ENCODE data around the gene HNRNPA1L2.
A peak's percentile ranks its signal among the peaks of the same experiment; 100 is the strongest.

HNRNPA1L2 gene

DNA sequence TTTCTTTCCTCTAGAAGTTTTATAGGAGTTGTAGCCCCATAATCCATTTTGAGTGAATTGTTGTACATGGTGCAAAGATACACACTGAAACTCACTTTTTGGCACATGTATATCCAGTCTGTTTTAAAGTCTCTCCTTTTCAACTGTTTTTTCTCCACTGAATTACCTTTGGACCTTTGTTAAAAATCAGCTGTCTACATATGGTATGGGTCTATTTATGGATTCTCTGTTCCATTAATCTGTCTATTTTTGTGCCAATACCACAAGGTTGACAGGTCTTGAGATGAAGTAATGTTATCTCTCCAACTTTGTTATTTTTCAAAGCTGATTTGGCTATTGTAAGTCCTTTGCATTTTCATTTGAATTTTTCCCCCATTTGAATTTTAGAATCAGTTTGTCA lies 4.7 kb downstream of the HNRNPA1L2 start:
- H3K4me3 ChIP-seq = no peak overlapping the region
- TF ChIP-seq, protein P1, sequence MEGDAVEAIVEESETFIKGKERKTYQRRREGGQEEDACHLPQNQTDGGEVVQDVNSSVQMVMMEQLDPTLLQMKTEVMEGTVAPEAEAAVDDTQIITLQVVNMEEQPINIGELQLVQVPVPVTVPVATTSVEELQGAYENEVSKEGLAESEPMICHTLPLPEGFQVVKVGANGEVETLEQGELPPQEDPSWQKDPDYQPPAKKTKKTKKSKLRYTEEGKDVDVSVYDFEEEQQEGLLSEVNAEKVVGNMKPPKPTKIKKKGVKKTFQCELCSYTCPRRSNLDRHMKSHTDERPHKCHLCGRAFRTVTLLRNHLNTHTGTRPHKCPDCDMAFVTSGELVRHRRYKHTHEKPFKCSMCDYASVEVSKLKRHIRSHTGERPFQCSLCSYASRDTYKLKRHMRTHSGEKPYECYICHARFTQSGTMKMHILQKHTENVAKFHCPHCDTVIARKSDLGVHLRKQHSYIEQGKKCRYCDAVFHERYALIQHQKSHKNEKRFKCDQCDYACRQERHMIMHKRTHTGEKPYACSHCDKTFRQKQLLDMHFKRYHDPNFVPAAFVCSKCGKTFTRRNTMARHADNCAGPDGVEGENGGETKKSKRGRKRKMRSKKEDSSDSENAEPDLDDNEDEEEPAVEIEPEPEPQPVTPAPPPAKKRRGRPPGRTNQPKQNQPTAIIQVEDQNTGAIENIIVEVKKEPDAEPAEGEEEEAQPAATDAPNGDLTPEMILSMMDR (IDR thresholded peaks at IDR 0.05) = no peak
- no peak for DNase-seq (ENCODE audit: low spot score)
- no peak overlapping the region for H3K27ac ChIP-seq

DNA sequence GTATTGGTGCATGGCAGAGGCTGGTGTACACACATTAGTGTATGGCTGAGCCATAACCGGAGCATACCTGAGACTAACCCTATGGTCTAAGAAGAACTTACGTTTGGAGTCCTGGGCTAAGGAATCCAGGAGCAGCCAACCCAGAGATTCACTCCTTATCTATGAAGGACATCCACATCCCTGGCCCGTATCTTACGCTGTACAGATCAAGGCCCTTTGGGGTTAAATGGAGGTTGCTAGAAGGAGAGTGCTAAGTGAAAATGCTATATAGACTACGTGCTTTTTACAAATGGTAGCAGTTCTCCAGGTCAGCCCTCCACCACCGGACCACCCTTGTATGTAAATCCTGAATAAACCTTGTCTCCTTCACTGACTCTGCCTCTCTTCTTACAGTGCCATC lies 8.5 kb downstream of the HNRNPA1L2 start:
- no peak for DNase-seq (ENCODE audit: low spot score)
- H3K4me3 ChIP-seq = peak overlapping the region; percentile 86
- H3K27ac ChIP-seq = no peak overlapping the region
- TF ChIP-seq, protein P1 (IDR thresholded peaks at IDR 0.05) = no peak

DNA sequence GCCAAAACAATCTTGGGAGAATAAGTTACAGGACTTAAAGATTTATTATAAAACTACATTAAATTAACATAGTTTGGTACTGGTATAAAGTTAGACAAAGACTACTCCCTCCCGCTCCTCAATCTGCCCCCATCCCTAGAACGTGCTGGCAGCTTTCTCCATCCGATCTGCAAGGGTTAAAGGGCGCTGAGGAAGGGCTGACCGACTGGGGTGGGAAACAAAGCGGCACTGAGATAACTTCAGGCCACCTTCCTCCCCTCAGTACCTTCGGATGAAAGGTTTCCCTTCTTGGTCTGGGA lies 9.6 kb downstream of the HNRNPA1L2 start:
- peak overlapping the region; percentile 86 for H3K4me3 ChIP-seq
- peak overlapping the region; percentile 92 to 95 for H3K27ac ChIP-seq
- DNase-seq (ENCODE audit: low spot score) = no peak
- TF ChIP-seq, protein P1 (IDR thresholded peaks at IDR 0.05) = no peak

DNA sequence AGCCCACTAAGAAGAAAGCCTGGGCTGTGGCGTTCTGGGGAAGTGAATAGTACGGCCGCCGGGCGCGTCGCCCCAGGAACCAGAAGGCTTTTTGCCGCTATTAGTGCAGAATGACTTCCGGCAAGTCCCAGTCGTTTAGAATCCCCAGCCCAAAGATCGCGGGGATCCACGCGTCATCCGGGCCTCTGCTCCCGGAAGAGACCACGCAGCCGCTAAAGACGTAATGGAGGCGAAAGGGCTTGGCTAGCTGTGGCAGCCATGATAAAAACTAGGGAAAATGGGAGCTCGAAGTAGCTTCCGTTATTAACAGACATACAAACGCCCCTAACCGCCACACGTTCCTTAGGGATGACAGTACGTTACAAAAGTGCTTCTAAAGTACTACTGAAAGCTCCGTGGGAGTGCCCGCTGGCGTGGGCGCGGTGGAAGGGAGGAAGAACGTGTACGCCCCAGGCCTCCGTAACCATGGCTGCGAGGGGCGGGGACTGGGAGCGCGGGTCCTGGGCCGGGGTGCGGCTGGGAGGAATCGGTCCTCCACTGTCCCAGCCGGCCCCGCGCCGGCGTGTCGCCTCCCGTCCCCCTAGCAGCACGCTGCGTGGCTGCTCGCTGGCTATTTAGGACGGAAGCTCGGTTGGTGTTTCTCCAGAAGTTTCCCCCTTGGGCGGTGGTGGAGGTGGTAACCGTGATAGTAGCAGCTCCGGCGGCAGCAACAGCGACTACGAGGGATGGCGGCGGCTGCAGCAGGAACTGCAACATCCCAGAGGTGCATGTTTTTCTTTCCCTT lies 10.2 kb downstream of the HNRNPA1L2 start, which contains the start of gene SUGT1:
TSS of gene SUGT1 (plus strand) at position 641 of the 784 bp plus-strand sequence. CDS start at position 726, 85 bp downstream.
- peak; percentile 98 for DNase-seq (ENCODE audit: low spot score)
- H3K27ac ChIP-seq = peak within 1 kb of the TSS; percentile 92 to 95
- H3K4me3 ChIP-seq = peak within 1 kb of the TSS; percentile 86
- TF ChIP-seq, protein P1 (IDR thresholded peaks at IDR 0.05) = peak; percentile 63

DNA sequence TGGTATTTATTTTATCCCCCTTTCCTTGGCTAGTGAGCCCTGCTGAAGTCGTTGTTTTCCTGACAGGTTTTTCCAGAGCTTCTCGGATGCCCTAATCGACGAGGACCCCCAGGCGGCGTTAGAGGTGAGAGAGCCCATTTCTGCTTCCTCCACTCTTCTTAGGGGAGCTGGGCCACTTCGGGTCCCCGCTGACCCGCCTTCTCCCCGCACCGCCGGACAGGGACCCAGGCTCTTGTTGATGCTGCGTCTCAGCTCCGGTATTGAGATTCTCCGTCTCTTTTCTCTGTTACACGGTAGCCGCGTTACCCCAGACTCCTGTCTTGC lies 10.7 kb downstream of the HNRNPA1L2 start:
- Histone ChIP-seq H3K27ac (peak overlapping the region; percentile 92 to 95), H3K4me3 (peak overlapping the region; percentile 86)
- TF ChIP-seq, protein P1 (IDR thresholded peaks at IDR 0.05) = peak; percentile 13
- DNase-seq (ENCODE audit: low spot score) = no peak

DNA sequence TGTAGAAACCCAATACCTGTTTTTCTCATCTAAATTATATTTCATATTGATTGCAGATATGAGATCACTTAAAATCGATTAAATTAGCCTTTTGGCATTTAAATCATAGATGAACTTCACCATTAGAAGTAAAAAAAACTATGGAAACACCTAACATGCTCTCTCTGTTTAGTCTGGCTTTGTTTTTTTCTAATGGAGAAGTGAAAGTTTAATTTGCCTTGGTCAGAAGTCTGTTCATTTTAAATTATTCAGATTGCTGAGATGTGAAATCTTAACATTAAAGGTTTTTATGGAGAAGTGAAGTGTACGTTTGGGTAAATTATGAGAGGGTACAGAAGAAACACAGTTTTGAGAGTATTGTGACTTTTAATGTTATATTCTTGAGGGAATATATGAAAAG lies 17.1 kb downstream of the HNRNPA1L2 start:
- Histone ChIP-seq H3K27ac (no peak overlapping the region), H3K4me3 (no peak overlapping the region)
- no peak for DNase-seq (ENCODE audit: low spot score)
- TF ChIP-seq, protein P1 (IDR thresholded peaks at IDR 0.05) = no peak

DNA sequence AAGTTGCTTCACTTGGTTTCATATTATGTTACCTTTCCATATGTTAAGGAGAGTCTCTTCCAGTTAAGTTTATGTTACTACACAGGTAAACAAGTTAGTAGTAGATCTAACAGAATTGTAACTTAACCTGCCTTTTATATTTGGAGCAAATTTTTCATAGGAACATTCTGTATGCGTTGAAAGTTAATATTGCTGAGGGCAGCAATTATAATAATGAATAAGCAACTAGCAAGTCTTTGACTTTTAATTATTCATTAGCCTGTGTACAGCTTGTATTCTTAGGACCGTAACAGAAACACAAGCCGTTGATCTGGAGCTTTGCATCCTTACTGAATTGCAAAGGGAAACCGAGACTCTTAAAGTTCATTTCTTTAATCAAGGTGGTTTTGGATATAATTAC lies 22.0 kb downstream of the HNRNPA1L2 start:
- TF ChIP-seq, protein P1 (IDR thresholded peaks at IDR 0.05) = no peak
- Histone ChIP-seq H3K27ac (no peak overlapping the region), H3K4me3 (no peak overlapping the region)
- DNase-seq (ENCODE audit: low spot score) = no peak
